Mesodermal cell (in vitro differentiated cells): Measurements from ENCODE around the gene ENTPD2.

ENCODE experiments used
- H3K27ac ChIP-seq: 2 replicates; pipeline ENCODE4 v1.7.0; 2013; ENCODE audit warnings: mild to moderate bottlenecking, low read depth, low read length, moderate library complexity; ENCODE audit not compliant: severe bottlenecking
- H3K36me3 ChIP-seq: 2 replicates; pipeline ENCODE4 v1.7.1; 2013; ENCODE audit warnings: mild to moderate bottlenecking, low read length, moderate library complexity; ENCODE audit not compliant: control insufficient read depth, insufficient read depth
- H3K4me1 ChIP-seq: one replicate; pipeline ENCODE4 v1.7.1; 2013; ENCODE audit warnings: mild to moderate bottlenecking, low read length; ENCODE audit not compliant: insufficient read depth, control insufficient read depth, poor library complexity, severe bottlenecking
- H3K4me3 ChIP-seq: 2 replicates; pipeline ENCODE4 v1.7.0; 2013; ENCODE audit warnings: low read length, control low read depth, mild to moderate bottlenecking; ENCODE audit not compliant: insufficient read depth, poor library complexity, severe bottlenecking; ENCODE audit errors: extremely low read depth
- H3K9me3 ChIP-seq: 2 replicates; pipeline ENCODE4 v1.7.1; 2013; ENCODE audit warnings: mild to moderate bottlenecking, low read length, moderate library complexity; ENCODE audit not compliant: control insufficient read depth
- WGBS, 2 experiments: methylation state at CpG; one replicate each; pipeline ENCODE4 v1.1.5; 2013; ENCODE audit warnings: missing lambda C conversion rate in 2 of 2; ENCODE audit not compliant: insufficient coverage in 2 of 2; 5-methylcytosine and 5-hydroxymethylcytosine counted together

The ENTPD2 gene

GRCh38 chr9:137025517-137025966 is 28.3 kb downstream of the ENTPD2 start:
- no peaks in the 10 kb centered on the region for H3K9me3 ChIP-seq
- H3K36me3 ChIP-seq, result no peaks in the 10 kb centered on the region
- no peak overlapping the region for H3K27ac ChIP-seq
- WGBS, 2 experiments, result 83 to 88% methylated on average over 21 of the region's 21 CpGs
- H3K4me1 ChIP-seq, result no peaks in the 10 kb centered on the region
- no peak overlapping the region for H3K4me3 ChIP-seq

- H3K36me3 ChIP-seq, result no peaks in the 10 kb centered on the region
- H3K4me1 ChIP-seq, result no peaks in the 10 kb centered on the region
- WGBS, 2 experiments, result 85 to 88% methylated on average over 14 of the region's 15 CpGs
- no peak overlapping the region for H3K27ac ChIP-seq
- no peaks in the 10 kb centered on the region for H3K9me3 ChIP-seq
- no peak overlapping the region for H3K4me3 ChIP-seq
Measured at GRCh38 chr9:137023583-137023991, 30.3 kb downstream of the ENTPD2 start.

- Histone ChIP-seq H3K4me1 (no peaks in the 10 kb centered on the region), H3K9me3 (no peaks in the 10 kb centered on the region), H3K27ac (no peak overlapping the region), H3K4me3 (no peak overlapping the region), H3K36me3 (no peaks in the 10 kb centered on the region)
- WGBS, 2 experiments, result 77 to 89% methylated on average over 5 to 7 of the region's 7 CpGs
Measured at GRCh38 chr9:137023157-137023556, 30.7 kb downstream of the ENTPD2 start.

- no peak overlapping the region for H3K4me3 ChIP-seq
- no peak overlapping the region for H3K27ac ChIP-seq
- 95% methylated on average over 14 to 23 of the region's 23 CpGs for WGBS, 2 experiments
- H3K4me1 ChIP-seq, result no peaks in the 10 kb centered on the region
- no peaks in the 10 kb centered on the region for H3K36me3 ChIP-seq
- no peaks in the 10 kb centered on the region for H3K9me3 ChIP-seq
Measured at GRCh38 chr9:137022662-137023008, 31.2 kb downstream of the ENTPD2 start.

GRCh38 chr9:137021979-137022661 is 31.7 kb downstream of the ENTPD2 start:
- WGBS, 2 experiments, result 81 to 82% methylated on average over 17 to 19 of the region's 30 CpGs
- no peaks in the 10 kb centered on the region for H3K36me3 ChIP-seq
- no peak overlapping the region for H3K27ac ChIP-seq
- H3K4me3 ChIP-seq, result no peak overlapping the region
- no peaks in the 10 kb centered on the region for H3K4me1 ChIP-seq
- no peaks in the 10 kb centered on the region for H3K9me3 ChIP-seq

GRCh38 chr9:137021568-137021978 is 32.3 kb downstream of the ENTPD2 start:
- H3K36me3 ChIP-seq, result no peaks in the 10 kb centered on the region
- WGBS, 2 experiments, result 82 to 85% methylated on average over 4 to 6 of the region's 6 CpGs
- no peaks in the 10 kb centered on the region for H3K4me1 ChIP-seq
- no peaks in the 10 kb centered on the region for H3K9me3 ChIP-seq
- H3K27ac ChIP-seq, result no peak overlapping the region
- no peak overlapping the region for H3K4me3 ChIP-seq

- Histone ChIP-seq H3K4me3 (no peak overlapping the region), H3K27ac (no peak overlapping the region), H3K9me3 (no peaks in the 10 kb centered on the region), H3K4me1 (no peaks in the 10 kb centered on the region), H3K36me3 (peaks cover 4% of the 10 kb centered on the region)
- 92 to 96% methylated on average over 24 to 32 of the region's 32 CpGs for WGBS, 2 experiments
Measured at GRCh38 chr9:137020771-137021567, 32.9 kb downstream of the ENTPD2 start.

- WGBS, 2 experiments, result 89 to 90% methylated on average over 26 to 34 of the region's 34 CpGs
- peaks cover 4% of the 10 kb centered on the region for H3K36me3 ChIP-seq
- H3K4me1 ChIP-seq, result no peaks in the 10 kb centered on the region
- H3K27ac ChIP-seq, result no peak overlapping the region
- H3K9me3 ChIP-seq, result no peaks in the 10 kb centered on the region
- no peak overlapping the region for H3K4me3 ChIP-seq
Measured at GRCh38 chr9:137019891-137020683, 33.8 kb downstream of the ENTPD2 start.

- Histone ChIP-seq H3K36me3 (peaks cover 4% of the 10 kb centered on the region), H3K27ac (no peak overlapping the region), H3K9me3 (no peaks in the 10 kb centered on the region), H3K4me3 (no peak overlapping the region), H3K4me1 (no peaks in the 10 kb centered on the region)
- 95 to 96% methylated on average over 28 to 31 of the region's 36 CpGs for WGBS, 2 experiments
Measured at GRCh38 chr9:137018761-137019559, 34.9 kb downstream of the ENTPD2 start.
